Measurements from ENCODE around the gene FAM81A.
A peak's percentile ranks its signal among the peaks of the same experiment; 100 is the strongest.
"Not testable (repeated sequence)": the region's sequence is repeated elsewhere in the genome, so short reads cannot be mapped to it uniquely, and the experiment has no call there.

FAM81A gene

DNA sequence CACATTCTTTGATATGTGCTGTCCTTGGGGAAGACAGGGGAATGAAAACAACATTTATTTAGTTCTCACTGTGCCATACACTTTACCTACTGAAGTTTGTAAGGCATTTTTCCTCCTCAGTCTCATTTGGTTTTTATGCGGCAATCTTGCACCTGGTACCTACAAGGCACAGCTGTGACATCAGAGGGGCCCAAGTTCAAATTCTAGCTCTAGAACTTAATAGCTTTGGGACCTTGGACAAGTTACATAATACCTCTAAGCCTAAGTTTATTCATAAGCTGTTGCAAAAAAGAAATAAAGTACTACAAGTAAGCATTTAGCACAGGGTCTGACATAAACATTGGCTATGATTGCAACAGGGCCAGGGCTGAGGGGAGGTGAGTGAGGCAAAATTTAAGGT lies 5.6 kb upstream of the FAM81A start:
- no peak for DNase-seq

DNA sequence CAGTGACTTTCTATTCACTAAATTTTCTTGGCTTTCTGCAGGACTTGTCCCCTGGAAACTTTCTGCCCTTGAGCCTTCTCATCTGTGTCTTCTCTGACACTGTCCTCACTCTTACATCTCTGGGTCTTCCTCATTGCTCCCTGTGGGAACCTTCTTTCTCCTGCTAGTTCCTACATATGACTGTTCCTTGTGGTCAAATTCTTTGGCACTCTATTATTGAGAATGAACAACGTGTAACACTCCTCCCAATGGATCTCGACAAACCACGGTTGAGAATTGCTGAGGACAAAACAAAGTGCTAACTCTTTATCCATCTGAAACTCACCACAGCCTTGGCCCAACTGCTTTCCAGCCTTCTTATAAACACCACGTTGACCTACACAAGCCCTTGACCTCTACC lies 3.5 kb upstream of the FAM81A start:
- no peak for DNase-seq

DNA sequence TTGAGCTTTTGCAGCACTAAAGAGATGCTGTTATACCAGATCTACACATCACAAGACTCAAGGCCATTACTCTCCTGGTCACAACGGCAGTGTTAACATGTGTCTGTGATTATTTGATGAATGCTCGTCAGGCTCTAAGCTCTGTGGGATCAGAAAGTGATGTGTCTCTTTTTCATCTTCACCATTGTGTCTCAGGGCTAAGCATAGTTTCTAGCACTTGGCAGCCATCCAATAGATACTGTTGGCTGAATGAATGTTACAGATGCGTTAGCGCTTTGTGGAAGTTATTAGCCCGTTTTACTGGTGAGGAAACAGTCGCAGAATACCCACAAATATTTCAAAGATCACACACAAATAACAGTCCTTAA lies 1.2 kb upstream of the FAM81A start:
- DNase-seq = peak in 1 of 2 experiments; percentile 9

DNA sequence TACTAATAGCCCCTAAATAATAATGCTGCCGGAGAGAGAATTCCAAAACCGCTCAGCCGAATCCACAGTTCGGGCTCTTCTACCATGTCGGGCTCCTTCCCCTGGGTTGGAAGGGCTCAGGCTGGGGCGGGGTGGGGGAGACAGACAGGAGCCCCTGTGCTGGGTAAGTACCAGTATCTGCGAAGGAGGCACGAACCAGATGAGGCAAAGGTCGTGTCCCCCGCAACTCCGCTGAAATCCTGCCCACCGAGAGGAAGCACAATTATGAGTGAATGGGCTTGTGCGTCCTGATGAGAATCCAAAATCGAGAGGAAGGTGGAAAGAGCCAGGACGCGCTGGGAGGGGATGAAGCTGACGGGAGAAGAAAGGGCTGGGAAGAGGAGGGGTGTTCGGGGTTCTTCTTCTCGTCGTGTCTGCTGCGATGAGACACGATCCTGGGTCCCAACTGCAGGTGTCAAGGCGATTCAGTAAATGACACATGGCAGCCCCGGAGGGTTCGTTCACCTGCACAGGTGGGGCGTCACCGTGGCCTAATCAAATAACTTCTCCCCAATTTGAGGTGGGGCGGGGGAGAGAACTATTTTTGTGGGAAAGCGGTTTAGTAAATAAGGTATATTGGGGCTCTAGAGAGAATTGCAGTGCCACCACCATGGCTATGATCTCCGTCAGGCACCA lies 707 bp upstream of the FAM81A start:
- no peak for DNase-seq

DNA sequence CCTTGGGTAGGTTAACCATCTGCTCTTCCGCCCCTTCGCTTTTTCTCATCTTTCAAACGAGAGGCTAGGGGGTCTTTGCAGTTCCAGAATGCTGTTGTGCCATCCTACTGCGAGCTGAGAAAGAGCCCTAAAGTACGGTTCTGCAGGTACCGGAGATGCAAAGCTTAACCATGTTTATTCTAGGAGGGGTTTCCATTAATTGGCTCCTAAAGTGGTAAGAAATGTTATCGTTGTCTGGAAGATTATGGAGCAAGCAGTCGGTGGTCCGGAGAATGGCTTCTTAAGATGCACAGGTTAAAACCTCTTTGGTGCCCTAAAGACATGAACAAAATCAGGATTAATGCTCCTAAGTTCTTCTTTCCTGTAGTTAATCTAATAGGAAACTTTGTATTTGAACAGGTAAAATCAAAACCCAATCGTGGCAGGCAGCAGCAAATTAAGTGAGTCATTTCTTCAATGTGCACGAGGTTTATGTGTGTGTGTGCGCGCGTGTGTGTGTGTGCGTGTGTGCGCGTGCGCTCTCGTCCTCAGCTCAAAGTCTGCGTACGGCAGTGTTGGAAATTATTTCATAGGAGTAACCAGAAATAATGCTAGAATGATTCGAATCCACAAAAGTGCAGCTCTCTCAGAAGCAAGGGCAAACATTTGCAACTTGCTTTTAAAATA lies 772 bp downstream of the FAM81A start:
- DNase-seq = peak in 1 of 2 experiments; percentile 36

DNA sequence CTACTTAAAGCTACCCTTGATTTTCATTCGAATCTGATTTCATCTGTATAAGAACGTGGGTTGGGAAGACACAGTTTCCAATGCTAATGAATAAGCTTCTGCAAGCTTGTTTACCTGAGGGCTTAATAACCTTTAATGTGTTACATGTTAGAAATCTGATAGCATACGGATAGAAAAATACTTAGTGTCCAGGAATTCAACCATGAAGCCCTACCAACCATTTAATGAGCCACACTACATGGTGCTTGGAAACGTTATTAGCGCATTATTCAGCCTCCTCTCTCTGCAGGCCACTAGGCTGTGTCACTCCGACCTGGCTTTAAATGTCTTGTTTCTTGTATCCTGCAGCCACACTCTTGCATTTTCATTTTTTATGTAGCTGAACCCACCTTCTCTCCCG lies 1.6 kb downstream of the FAM81A start:
- no peak for DNase-seq

DNA sequence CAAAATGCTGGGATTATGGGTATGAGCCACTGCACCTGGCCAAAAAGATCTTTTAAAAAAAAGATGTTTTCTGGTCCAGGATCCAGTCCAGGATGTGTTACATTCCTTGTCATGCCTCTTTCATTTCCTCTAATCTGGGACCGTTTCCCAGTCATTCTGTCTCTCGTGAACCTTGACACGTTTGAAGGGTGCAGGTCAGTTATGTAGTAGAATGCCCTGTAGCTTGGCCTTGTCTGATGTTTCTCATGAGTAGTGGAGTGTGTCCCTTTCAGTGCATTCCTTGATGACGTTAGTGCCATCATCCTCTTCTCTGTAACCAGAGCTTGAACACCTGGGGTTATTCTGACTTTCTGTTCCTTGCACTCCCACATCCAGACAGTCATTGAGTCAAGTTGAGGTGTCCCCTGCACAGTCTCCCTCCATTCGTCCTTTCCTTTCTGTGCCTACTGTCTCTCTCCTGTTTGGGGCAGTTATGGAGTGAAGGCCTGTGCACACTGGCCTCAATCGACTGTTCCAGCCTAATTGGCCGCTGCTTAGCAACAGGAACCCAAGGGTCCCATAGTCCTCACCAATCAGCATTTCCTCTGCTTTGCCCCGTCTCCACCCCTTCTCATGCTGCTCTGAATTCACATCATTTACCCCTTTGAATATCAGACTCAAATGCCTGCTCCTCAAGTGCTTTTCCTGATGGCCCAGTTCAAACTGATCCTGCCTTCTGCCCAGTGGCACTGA lies 5.5 kb downstream of the FAM81A start:
- DNase-seq = no peak

DNA sequence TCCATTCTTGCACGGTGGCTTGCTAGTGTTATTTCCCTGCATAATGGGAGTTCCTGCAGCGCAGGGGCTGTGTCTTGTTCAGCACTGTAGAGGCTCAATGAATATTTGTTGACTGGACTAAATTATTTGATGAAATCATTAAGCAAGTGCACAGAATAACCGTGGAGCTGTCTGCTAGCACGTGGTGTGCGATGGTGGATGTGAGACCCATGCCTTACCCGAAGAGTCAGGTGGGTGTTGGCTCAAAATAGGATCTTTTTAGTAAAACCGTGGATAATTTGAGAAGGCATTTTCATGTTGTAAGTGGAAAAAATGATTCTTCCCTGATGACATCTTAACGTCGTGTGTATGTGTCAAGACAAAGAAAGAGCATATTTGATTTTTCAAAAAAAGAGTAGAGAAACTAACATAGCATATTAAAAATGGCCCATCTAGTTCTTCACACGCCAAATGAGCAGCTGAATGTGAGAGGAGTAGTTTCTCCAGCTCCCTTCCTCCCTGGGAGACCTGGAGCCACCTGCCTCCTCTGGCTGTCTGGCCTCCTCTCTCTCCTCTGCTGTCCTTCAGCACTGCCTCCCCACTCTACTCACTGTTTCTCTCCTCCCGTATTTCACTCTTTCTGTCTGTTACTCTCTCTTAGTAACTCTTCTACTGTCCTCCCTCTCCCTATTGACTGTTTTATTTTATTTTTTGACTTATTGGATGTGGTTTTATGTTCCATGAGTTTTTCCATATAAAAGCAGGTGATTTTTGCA lies 6.3 kb downstream of the FAM81A start:
- DNase-seq = no peak

DNA sequence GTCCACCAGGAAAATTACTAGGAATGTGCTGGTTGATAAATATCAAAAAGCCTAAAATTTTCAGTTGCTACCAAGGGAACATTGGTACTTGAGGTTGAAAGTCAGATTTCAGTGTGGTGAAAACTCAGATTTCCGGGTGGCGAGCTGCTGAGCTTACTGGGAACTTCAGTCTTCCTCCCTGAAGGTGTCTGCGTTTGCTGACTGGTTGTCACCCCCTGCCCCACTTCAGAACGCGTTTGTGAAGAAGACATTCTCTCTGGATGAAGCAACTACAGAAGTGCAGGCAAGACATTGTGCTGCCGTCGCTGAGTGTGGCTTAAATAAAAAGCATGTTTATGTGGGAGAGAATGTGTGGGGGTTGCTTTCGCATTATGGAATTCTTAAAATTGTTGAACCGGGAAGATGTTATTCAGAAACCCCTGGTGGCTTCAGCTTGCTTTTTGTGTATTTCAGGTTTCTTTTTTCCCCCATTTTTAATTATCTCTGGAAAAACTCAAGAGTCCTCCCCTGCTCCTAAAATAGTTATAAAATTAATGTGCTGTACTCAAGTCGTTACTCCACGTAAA lies 7.1 kb downstream of the FAM81A start:
- no peak for DNase-seq

DNA sequence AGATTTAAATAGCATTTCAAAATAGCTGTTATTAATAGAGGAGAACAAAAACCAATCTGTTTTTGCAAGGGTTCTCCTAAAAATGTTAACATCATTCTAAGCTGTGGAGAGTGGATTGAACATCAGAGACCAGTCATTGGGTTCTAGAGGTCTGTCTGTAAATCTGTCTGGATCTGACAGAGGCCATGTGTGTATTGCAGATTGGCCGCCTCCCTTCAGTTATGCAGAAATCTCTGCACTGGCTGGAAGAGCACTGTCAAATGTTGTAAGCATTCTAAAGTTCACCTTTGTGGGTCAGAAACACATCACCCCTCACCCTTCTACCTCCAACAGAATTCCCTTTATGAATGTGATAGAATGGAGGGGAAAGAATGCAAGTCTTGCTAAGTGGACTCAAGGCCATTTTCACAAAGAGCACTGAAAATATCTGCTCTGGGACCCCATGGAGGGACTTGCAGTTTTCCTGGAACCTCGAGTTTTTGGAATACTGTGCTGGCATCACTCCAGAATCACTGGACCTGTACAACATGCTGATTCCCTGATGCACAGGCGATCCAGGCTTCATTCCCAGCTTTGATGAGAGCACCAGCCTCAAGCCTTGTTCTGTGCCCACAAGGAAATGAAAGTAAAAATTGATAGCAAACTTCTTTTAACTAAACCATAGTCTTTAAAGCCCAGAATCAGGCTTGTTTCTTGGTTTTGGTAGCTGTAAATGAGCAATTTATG lies 8.4 kb downstream of the FAM81A start:
- no peak for DNase-seq

DNA sequence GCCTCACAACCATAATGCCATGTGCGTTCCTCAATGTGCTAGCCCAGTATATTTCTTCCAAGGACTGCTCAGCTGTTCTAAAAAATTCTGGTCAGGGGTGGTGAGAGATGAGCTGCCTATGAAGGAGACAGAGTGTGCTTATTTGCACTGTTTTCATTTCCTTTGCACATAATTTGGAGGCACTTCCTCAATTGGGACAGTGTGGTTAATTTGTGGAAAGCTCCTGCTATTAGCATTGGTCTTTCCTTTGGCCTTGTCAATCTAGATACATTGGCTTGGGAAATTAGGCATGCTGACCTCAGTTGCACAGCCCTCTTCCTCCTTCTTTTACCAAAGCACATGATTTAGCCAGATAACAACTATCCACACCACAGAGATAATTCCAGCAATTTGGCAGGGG lies 9.4 kb downstream of the FAM81A start:
- DNase-seq = no peak

DNA sequence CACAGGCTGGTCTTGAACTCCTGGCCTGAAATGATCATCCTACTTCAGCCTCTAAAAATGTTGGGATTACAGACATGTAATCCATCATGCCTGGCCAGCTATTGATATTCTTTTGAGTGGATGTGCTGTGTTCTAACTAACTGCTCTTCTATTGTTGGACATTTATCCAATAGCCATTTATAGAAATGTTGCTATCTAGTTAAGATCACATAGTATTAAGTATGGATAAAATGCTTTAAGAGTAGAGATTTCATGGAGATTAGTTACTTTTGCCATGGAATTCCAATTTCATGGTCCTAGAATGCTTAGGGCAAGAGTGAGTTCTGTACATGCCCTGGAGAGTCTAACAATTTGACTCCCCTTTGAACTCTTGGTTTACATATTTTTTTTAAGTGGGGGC lies 10.9 kb downstream of the FAM81A start:
- no peak for DNase-seq

DNA sequence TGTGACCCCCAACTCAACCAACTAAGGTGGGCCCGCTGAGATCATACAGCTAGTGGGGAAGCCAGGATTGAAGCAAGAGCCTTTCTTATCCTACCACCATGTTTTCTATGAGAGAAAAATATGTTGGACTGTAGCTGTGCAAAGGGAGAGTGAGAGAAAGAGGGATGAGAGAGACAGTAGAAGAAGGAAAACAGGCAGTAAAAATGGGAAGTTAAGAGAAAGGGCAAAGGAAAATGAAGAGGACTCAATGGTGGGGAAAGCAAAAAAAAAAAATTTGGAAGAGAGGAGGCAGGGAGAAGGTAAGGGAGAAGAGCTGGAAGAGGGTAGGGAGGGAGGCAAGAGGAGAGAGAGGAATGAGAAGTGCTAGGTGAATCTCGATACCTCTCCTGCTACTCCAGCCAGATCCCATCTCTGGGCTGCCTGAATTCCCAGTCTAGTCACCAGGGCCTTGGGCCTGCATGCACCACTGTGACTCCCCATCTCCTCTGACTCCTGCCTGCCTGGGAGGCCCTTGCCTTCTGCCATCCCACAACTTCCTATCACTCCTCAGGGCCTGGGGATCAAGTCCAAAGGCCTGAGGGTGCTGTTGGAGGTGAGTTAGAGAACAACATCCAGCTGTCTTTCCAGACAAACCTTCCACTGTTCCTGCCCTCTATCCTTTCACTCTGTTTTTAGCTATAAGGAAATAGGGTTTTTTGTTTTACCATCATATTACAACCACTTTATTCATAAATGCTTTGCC lies 15.7 kb downstream of the FAM81A start:
- DNase-seq = no peak

DNA sequence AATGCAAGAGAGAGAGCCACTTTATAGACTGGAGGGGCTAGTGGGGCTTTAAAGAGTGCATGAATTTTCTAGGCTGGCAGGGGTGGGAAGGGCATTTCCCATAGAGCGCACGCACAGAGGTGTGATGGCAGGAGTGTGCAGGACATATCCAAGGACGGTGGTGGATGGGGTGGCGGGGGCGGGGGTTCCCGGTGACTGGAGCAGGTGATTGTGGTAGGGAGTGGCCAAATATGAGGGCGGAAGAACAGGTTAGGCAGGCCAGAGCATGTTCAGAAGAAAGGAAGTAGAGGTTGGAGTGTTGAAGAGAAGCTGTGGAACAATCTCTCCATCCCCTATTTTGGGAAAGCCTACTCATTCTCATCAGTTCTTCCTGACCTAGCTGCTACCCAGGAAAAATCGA lies 18.1 kb downstream of the FAM81A start:
- no peak for DNase-seq

DNA sequence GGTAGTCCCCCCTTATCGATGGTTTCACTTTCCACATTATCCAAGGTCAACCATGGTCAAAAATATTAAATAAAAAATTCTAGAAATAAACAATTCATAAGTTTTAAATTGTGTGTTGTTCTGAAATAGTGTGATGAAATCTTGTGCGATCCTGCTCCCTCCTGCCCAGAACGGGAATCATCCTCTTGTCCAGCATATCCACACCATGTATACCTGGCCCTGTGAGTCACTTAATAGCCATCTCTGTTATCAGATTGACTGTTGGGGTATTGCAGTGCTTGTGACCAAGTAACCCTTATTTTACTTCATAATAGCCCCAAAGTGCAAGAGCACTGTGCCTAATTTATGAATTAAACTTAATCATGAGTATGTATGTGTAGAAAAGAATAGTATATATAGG lies 19.1 kb downstream of the FAM81A start:
- DNase-seq = no peak

DNA sequence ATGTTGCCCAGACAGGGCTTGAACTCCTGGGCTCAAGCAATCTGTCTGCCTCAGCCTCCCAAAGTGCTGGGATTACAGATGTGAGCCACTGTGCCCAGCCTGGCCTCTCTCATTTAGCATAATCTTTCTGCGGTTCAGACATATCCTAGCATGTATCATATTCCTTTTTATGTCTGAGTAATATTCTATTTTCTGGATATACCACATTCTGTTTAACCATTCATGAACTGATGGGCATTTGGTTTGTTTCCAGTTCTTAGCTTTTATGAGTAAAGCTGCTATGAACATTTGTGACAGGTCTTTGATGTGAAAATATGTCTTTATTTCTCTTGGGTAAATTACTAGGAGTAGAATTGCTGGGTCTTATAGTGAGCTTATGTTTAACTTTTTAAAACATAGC lies 23.5 kb downstream of the FAM81A start:
- no peak for DNase-seq

DNA sequence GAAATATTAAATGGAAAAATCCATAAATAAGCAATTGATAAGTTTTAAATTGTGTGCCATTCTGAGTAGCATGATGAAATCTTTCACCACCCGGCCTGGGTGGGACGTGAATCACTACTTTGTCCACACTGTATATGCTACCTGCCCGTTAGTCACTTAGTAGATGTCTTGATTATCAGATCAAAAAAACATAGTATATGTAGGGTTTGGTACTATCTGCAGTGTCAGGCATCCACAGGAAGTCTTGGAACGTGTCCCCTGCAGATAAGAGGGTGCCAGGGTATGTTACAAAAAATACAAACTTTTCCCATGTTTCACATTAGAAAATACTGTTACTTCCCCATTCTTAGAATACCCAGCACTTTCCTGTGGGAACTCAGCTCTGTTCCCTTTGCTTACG lies 35.2 kb downstream of the FAM81A start:
- no peak for DNase-seq

DNA sequence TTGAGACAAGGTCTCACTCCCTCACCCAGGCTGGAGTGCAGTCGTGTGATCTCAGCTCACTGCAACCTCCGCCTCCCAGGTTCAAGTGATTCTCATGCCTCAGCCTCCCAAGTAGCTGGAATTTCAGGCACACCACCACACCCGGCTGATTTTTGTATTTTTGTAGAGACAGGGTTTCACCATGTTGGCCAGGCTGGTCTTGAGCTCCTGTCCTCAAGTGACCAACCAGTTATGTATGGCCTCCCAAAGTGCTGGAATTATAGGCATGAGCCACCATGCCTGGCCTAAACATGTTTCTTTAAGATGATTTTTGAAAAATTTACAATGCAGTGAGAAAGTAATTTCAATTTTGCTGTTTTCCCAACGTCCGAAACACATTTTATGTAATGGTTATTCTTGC lies 37.2 kb downstream of the FAM81A start:
- DNase-seq = not testable (repeated sequence)

DNA sequence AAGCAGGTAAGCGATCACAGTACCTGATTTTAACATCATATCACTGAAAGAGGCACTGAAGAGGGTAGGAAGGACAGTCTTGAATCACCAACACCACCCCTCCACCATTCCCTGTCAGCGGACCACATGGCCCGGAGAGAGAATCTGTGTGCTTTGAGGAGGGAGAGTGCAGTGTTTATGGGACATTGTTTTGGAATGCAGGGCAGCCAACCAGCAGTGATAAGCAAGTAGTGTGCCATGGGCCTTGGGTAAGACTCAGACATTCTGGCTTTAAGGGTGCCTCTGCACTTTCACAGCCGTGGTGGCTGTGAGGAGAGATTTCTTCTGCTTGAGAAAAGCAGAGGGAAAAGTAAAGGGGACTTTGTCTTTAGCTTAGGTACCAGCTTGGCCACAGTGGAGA lies 46.4 kb downstream of the FAM81A start:
- no peak for DNase-seq

DNA sequence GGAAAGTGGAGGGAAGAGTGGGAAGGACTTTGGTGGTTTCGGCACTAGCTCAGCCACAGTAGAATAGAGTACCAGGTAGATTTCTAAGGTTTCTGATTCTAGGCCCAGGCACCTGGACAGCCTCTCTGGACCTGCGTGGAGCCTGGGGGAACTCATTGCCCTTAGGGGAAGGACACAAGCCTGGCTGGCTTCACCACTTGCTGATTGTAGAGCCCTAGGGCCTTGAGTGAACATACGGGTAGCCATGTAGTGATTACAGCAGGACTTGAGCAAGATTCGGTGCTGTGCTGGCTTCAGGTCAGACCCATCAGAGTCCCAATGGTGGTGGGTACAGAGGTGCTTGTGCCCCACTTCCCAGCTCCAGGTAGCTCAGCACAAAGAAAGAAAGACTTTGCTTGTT lies 47.0 kb downstream of the FAM81A start:
- no peak for DNase-seq

DNA sequence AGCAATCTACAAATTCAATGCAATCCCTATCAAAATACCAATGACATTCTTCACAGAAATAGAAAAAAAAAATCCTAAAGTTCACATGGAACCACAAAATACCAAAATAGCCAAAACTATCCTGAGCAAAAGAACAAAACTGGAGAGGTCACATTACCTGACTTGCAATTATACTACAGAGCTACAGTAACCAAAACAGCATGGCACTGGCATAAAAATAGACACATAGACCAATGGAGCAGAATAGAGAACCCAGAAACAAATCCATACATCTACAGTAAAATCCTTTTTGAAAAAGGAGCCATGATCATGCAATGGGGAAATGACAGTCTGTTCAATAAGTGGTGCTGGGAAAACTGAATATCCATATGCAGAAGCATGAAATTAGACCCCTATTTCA lies 51.5 kb downstream of the FAM81A start:
- not testable (repeated sequence) for DNase-seq

DNA sequence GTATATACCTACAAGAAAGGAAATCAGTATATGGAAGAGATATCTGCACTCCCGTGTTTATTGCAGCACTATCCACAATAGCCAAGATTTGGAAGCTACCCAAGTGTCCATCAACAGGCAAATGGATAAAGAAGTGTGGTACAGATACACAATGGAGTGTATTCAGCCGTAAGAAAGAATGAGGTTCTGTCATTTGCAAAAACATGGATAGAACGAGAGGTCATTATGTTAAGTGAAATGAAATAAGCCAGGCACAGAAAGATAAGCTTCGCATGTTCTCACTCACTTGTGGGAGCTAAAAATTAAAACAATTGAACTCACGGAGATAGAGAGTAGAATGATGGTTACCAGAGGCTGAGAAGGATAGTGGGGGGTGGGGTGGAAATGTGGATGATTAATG lies 53.1 kb downstream of the FAM81A start:
- DNase-seq = no peak

All from NCI-H2081 (cell line).